ENCODE measurements around the gene FHIP1A.

The FHIP1A gene

DNA sequence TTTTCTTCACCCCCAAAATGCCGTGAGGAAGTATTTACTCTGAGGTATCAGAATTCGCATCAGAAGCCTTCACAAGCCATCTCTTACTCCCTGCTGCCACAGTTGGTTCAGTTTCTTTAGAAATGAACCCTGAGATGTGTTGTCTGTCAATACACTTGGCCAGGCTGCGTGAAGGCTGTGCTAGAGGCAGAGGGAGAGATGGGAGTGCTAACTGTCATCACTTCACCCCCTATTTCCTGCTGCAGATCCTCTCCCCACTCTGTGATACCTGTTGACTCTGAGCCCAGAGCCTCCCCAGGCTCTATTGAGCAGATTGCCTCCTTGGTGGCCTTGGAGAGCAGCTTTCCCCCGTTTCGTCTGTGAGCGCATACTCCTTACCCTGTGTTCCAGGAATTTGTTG is 34.8 kb downstream of the FHIP1A start:
- Histone ChIP-seq H4K20me1 (no peaks in the 10 kb centered on the region), H3K4me1 (no peaks in the 10 kb centered on the region), H3K9ac (no peak overlapping the region), H3K9me3 (no peaks in the 10 kb centered on the region), H3K36me3 (no peaks in the 10 kb centered on the region), H3K4me3 (no peak overlapping the region), H3K4me2 (no peak overlapping the region), H3K27ac (no peak overlapping the region), H3K27me3 (no peaks in the 10 kb centered on the region)
- no peak for TF ChIP-seq Cebpa-rat (IDR thresholded peaks at IDR 0.05)

DNA sequence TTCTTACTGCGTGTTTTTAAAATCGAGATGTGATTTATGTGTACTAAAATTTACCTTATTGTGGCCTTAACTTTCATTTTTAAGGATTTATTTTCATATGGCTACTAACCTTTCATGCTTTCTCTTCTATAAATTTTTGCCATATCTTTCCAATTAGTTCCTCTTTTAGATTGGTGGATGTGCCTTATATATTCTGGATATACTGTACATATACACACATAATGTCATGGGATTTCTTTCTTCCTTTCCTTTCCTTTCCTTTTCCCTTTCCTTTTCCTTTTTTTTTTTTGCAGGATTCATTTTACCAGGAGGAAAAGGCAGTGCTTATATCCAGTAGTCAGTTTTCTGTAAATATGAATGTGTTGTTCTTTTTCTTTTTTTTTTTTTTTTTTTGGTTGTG is 37.2 kb downstream of the FHIP1A start:
- no peak for TF ChIP-seq Cebpa-rat (IDR thresholded peaks at IDR 0.05)
- H4K20me1 ChIP-seq = no peaks in the 10 kb centered on the region
- H3K9ac ChIP-seq = no peak overlapping the region
- no peaks in the 10 kb centered on the region for H3K27me3 ChIP-seq
- H3K9me3 ChIP-seq = no peaks in the 10 kb centered on the region
- no peaks in the 10 kb centered on the region for H3K4me1 ChIP-seq
- H3K4me2 ChIP-seq = no peak overlapping the region
- H3K36me3 ChIP-seq = no peaks in the 10 kb centered on the region
- no peak overlapping the region for H3K27ac ChIP-seq
- no peak overlapping the region for H3K4me3 ChIP-seq

DNA sequence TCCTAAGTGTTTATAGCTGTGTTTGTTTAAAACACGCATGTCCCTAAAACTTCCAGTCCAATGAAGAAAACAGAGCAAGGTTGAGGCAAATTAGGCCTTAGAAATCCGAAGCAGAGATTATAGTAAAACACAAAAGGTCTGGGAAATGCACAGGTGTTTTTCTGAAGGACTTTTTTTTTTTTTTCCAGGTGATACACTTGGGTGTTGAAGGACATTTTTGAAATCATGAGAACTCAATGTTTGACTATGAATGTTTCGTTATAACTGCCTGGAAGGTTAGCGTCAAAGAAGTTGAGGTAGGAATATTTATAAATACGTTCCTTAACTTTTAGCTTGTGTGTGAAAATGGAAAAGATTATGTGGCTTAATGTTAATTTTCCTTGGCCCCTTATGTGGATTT is 45.5 kb downstream of the FHIP1A start:
- no peaks in the 10 kb centered on the region for H3K4me1 ChIP-seq
- no peak overlapping the region for H3K4me2 ChIP-seq
- H3K9ac ChIP-seq = no peak overlapping the region
- H3K36me3 ChIP-seq = no peaks in the 10 kb centered on the region
- no peaks in the 10 kb centered on the region for H4K20me1 ChIP-seq
- TF ChIP-seq Cebpa-rat (IDR thresholded peaks at IDR 0.05) = no peak
- H3K27ac ChIP-seq = no peak overlapping the region
- H3K27me3 ChIP-seq = no peaks in the 10 kb centered on the region
- no peaks in the 10 kb centered on the region for H3K9me3 ChIP-seq
- H3K4me3 ChIP-seq = no peak overlapping the region

DNA sequence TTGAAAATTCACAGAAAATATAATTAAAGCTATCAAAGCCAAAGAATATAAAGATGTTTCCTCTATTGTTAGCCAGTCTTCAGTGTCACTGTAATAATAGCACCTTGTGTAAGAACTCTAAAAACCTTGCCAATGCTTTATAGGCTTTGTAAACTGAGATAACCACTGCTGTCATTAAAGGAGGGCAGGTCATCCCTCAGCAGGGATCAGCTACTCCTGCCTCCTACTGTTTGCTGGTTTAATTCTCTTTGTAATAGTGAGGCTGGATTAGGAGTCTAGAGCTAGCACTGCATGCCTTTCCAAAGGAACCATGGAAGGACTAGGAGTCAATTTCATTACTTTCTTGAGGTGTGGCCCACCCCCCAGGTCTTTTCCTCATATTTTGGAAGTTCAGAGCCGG is 46.2 kb downstream of the FHIP1A start:
- TF ChIP-seq Cebpa-rat (IDR thresholded peaks at IDR 0.05) = no peak
- no peak overlapping the region for H3K9ac ChIP-seq
- no peak overlapping the region for H3K4me3 ChIP-seq
- no peaks in the 10 kb centered on the region for H3K9me3 ChIP-seq
- H3K27ac ChIP-seq = no peak overlapping the region
- no peaks in the 10 kb centered on the region for H3K27me3 ChIP-seq
- H3K36me3 ChIP-seq = no peaks in the 10 kb centered on the region
- H3K4me1 ChIP-seq = no peaks in the 10 kb centered on the region
- no peak overlapping the region for H3K4me2 ChIP-seq
- no peaks in the 10 kb centered on the region for H4K20me1 ChIP-seq

DNA sequence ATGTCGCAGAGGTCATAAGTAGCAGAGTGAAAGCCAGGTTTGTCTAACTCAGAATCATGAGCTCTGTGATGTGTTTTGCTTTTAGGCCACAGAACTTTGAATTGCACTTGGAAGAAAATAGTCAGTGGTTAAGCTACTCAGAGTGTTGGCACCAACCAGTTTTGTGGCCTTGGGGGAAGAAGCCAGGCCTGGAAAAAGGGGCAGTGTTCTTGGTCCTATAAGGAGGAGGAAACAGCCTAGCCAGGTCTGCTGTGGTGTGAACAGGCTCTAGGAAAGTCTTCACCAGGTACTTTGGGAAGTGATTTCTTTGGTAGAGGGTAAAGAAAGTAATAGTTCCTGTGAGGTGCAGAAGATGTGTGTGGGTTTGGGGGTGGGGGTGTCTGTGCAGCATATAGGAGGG is 49.2 kb downstream of the FHIP1A start:
- Histone ChIP-seq H3K27ac (no peak overlapping the region), H4K20me1 (no peaks in the 10 kb centered on the region), H3K9me3 (no peaks in the 10 kb centered on the region), H3K27me3 (no peaks in the 10 kb centered on the region), H3K36me3 (no peaks in the 10 kb centered on the region), H3K4me1 (no peaks in the 10 kb centered on the region), H3K4me3 (no peak overlapping the region), H3K9ac (no peak overlapping the region), H3K4me2 (no peak overlapping the region)
- TF ChIP-seq Cebpa-rat (IDR thresholded peaks at IDR 0.05) = no peak

Data from BLaER1 (cell line).